GM21717 (cell line): Measurements from ENCODE around the gene SAE1.
"Not testable (repeated sequence)": the region's sequence is repeated elsewhere in the genome, so short reads cannot be mapped to it uniquely, and the experiment has no call there.

Source experiments
- ATAC-seq: cut with Tn5 transposase; IDR thresholded peaks from one replicate; pipeline ENCODE4 v1.9.1; 2021; ENCODE audit warnings: mild to moderate bottlenecking, moderate library complexity; ENCODE audit not compliant: unreplicated experiment

Gene SAE1

DNA sequence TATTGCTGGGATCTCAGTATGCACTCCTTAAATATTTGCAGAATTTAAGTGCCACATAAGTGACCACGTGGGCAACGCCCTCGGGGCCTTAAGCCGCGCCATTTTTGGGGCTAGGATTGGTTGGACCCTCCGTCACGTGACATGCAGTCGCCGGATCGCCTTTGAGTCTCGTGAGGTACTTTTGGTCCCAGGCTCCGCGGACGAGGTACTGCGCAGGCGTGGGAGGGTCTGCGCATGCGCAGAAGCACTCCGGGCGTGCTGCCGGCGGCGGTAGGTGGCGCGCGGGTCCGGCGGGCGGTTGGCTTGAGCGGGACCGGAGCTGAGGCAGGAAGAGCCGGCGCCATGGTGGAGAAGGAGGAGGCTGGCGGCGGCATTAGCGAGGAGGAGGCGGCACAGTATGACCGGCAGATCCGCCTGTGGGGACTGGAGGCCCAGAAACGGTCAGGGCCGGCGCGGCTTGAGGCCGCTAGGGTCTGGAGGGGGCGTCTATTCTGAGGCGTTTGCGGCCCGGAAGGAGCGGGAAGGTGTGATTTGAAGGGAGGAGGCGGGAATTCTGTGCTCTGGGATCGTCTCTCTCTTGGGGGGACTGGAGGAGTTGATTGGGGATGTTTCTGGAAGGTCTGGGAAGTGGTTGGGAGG lies at the start of gene SAE1:
TSS of gene SAE1 (plus strand) at position 247 of the 639 bp plus-strand sequence. CDS start at position 343, 96 bp downstream.
- peak; percentile 73 for ATAC-seq

DNA sequence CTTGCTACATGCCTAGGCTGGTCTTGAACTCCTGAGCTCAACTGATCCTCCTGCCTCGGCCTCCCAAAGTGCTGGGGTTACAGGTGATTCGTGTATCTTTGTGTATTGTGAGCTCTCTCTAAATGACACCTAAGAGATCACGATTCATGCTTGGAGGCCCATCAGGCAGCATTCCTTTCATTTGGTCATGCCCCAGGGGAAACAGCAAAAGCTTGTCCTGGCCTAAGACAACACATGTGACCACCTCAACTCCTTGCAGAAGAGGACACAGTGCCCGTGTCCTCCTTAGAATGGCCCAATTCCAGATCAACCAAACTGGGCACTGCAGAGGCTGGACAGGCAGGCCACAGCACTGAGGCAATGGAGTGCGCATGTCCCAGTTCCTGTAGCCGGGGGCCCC lies 49.5 kb upstream of the SAE1 start:
- ATAC-seq, result no peak

DNA sequence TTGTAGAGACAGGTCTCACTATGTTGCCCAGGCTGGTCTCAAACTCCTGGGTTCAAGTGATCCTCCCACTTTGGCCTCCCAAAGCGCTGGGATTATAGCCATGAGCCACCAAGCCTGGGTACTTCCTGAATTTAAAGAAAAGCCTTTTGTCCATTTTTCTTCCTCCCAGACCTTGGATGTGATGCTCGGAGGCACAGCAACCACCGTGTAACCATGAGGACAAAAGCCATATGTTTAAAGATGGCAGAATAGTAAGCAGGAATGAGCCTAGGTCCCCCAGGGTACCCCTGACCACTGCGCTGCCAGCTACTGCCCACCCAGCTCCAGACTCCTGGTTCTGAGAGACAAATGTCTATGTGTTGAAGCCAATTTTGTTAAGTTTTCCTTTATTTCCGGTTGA lies 48.1 kb upstream of the SAE1 start:
- ATAC-seq, result no peak

DNA sequence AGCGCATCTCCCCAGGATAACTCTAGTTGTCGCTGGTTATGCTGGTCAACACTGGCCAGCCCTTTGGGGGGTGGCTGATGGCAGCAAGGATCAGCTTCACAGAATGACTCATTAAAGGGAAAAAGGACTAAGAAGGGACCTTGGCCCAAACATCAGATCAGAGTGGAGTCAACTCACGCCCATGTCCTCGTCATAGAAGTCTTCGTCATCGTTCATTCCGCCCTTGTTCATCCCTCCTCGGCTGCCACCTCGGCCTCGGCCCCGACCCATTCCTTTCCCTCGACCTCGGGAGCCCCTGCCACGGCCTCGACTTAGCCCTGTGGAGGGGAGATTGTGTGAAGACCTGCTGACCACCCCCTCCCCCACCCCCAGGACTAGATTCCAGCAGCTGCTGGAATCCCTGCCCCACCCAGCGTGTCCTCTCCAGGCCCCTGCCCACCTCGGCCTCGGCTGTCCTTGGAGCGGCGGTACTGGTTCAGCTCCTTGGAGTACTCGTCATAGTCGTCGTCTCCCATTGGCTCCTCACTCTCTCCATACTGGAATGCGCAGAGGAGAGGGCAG lies 45.7 kb upstream of the SAE1 start:
- no peak for ATAC-seq

DNA sequence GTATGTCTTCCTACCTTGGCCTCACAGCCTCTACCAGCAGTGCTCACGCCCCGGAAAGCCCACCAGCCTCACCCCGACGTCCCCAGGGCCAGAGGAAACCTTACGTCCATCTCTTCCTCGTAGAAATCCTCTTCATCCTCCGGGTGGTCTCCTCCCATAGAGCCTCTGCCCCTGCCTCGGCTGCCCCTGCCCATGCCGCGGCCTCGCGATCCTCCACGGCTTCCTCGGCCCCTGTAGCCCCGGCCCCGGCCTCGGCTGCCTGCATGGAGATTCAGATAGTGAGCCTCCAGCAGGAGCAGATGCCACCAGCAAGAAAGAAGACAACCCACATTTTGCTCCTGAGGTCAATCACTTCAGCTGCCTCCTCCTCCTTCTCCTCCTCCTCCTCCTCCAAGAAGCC lies 44.4 kb upstream of the SAE1 start:
- ATAC-seq, result no peak

DNA sequence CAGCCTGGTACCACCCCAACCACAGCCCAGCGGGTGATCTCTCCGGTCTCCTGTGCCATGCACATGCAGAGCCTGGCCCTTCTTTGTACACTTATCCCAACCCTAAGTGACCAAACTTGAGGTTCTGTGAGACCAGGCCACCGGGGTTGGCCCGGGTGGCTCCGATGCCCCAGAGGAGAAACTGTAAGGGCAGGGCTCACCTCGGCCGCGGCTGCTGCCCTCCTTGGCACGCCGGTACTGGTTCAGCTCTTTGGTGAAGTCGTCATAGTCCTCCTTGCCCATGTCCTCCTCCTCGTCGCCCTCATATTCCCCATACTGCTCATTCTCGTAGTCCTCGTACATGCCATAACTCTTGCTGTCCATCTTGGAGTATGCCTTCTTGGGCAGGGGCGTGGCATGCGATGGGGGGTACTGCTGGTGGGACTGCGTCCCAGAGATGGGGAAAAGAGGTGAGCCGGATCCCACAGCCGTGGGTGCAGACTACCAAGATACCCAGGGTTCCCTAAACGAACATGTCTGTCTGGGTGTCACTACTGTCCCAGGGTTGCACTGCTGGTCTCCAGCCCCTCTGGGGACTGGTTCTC lies 40.8 kb upstream of the SAE1 start:
- no peak for ATAC-seq

DNA sequence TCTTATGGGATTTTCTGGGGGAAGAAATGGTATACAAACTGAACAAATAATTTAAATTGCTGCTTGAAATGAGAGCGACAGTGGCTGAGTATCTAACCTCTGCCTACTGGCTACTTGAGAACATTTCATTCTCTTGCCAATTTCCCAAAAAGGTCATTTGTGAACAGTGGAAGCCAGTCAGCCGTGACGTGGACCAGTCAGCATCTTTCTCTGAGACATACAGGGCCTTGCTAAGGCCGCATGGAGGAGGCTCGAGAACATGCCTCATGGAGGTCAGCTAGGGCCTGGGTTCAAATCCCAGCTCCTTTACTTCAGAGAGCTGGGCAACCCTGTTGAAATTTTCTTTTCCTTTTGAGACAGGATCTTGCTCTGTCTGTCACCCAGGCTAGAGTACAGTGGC lies 37.4 kb upstream of the SAE1 start:
- ATAC-seq, result peak; percentile 18

DNA sequence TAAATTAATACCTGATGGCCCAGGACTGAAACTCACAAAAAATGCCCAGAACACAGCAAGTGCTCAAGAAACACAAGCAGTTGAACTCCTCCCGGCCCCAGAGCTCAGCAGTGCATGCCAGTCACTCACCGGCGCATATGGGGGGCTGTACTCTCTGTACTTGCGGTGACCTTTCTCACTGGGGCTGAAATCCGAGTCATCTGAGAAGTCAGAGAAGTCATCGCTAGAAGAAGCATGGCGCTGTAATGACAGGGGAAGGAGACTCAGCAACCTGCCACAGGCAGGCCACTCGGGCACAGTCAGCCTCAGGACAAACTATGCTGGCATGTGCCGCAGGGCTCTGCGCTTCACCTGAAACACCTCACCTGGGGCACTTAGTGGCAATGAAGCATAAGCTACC lies 36.8 kb upstream of the SAE1 start:
- ATAC-seq, result peak; percentile 47

DNA sequence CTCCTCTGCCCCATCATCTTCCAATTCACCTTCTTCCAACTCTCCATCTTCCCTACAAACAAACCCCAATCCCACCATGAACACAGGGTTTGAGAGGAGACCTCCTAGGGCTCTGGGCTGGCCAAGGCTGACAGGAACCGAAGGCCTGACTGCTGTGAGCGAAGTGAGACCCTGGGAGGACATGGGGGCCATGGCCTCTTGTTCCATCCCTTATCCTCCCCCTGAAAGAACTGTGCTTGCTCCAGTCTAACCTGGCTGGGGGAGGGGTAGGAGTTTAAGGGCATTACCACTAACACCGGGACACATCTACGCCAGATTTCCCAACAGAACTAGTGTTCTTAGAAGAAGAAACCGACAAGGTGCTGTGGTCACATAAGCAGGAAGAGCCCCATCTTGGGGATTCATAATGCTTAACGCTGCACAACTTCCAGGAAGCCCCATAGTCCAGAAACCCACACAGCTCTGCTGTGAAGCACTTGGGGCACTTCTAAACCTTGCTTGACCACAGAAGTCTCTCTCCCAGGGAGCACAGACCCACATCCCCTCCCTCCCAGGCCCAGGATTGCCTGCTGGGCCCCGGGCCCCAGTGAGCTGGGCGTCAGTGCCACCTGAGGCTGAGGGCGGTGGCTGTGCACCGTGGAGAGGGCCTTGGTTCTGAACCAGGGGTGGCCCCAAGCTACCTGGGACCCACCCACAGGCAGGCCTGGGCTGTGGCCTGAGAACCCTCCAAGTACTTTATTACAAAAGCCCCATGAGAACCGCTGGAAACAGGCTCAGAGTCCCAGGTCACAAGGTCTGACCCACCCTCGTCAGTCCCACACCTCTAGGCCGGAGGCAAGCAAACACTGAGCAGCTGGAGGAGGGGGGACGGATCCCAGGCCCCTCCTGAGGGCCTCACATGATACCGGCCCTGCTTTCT lies 35.8 kb upstream of the SAE1 start:
- no peak for ATAC-seq

DNA sequence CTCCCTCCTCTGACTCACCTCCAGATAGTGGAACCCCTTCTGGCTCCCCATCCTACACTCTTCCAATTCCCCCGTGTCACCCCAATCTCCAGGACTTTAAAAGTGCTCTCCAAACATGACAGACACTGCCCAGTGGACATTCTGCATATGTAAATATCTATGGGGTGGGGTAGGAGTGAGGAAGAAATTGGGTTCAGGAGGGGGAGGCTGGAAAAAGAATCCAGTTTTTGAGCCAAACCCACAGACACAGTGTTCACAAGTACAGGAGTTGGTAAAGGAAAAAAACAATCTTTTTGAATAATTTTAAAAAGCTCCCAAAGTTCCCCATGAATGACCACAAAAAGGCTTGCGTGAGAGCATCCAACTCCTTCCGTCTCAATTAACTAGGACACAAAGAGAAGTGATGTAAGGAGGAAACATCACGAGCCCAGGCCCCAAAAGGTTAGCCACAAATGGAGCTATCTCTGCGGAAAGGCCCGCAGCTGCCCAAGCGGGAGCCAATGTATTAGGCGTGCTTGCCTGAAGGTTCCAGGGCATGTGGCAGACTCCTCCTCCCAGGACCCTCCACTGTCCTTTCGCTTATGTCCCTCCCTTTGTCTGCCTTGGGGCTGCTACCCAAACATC lies 35.0 kb upstream of the SAE1 start:
- ATAC-seq, result no peak

DNA sequence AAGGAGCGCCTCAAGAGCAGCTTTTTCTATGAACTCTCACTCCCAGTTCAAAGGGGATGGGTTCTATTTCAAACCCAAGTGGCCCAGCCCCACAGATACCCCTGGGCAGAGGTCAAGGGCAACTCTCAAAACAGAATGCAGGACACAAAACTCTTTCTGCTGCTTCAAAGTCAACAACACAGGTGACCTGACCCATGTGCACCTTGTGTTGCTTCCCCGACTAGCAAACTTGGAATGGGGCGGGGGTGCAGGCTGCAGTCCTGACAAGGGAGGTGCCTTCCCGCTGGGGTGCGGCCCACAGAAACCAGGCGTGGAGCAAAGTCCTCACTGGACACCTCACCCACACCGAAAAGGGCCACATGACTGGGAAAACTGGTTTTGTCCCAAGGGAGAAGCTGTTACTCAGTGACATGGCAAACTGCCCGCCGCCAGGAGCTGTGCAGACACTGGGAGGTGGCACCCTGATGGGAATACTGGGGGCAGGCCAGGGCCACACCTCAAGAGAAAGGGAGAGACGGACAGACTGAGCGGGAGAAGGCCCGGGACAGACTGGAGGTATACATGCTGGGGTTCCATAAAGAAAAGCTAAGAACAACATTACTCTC lies 34.4 kb upstream of the SAE1 start:
- no peak for ATAC-seq

DNA sequence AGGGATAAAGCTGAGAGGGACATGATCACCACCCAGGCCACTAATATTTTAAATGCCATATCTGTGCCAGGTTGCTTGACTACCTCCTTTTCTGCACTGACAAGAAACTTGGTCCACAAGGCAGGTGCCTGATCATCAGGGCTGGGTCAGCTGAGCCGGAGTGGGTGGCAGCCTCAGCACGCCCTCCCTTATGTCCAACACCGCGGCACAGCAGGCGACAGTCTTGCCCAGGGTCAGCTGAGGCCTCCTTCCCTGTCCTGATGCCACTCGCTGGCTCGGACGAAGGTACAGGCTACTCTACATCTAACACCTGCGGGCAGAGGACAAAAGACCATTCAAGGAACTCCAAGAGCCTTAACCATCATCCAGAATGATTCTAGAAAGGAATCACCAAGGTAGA lies 33.9 kb upstream of the SAE1 start:
- no peak for ATAC-seq

DNA sequence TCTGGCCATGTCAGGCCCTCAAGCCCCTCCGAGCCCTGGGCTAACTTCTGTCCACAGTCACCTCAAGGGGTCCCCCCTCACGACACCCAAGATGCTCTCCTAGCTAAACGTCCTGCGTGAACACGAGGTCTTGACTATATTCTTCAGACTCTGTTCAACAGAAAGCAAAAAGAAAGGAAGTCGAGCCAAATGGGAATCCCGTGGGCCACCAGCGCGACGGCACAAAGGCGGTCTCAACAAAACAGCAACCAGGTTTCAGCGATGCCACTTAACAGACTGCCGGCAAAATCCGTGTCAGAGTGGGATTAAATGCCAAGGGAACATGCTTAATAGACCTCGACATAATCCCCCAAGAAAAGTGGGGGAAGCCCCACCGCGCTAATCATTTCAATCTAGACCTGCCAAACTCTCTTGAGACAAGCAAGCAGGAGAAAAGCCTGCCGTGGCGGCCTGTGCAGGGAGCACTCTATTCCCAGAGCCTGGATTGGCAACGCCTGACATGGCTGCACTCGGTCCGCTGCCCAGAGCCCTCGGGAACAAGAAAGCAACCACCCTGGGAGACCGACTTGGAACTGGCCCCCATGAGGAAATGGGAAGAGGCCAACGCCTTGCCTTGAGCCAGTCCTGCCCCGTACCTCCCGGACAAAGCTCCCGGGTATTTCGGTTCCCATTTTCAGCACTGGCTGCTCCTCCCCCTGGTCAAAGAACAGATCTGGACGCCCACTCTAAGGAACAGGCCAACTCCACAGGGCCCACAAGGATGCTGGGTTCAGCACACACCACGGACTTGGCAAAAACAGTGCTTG lies 33.0 kb upstream of the SAE1 start:
- no peak for ATAC-seq

DNA sequence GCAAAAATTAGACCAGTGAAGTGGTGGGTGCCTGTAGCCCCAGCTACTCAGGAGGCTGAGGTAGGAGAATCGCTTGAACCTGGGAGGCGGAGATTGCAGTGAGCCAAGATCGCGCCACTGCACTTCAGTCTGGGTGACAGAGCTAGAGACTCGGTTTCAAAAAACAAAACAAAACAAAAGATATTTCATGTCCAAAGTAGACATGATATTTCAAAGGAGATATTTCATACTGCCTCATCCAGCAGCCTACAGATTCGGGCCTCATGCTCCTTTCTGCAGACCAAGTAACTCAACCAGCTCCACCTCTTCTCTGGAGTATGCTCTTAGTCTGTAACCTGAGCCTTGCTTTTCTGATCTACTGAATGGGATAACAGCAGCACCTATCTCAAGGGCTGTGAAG lies 32.0 kb upstream of the SAE1 start:
- no peak for ATAC-seq

DNA sequence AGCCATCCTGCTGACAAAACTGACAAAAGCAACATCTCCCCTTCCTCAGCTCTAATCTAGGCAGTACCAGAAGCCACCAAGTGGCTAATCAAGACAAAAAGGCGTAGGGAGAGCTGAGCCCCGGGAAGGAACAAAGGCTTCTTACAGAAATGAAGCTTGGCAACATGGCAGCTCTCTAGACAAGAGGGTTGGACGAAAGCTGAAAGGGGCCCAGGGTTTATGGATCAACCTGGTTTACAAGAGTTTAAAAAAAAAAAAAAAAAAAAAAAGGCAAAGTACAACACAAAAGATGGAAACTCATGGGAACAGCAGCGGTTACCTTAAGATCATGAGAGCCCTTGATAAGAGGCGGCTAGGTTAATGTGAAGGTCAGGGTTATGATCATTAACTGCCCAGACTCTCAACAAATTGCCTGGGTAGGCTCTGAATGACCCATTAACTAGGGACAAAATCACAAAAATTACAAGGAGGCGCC lies 31.0 kb upstream of the SAE1 start:
- ATAC-seq, result no peak

DNA sequence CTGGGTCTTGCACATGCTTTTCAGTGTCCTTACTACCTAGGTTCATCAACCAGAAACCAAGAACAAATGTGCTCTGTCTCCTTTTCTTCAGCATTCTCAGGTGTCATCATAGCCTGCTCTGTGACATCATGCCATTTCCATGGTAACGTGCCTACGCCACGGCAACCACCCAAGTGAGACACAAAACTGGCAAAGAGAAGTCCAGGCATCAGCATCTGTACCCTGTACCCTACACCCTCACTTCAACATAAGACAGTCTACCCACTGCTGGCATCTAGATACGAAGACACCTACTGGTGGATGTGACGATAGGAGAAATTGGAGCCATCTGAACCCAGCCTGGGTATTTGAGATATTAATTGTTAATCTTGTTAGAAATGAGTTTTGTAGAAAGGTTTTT lies 30.3 kb upstream of the SAE1 start:
- ATAC-seq, result no peak

DNA sequence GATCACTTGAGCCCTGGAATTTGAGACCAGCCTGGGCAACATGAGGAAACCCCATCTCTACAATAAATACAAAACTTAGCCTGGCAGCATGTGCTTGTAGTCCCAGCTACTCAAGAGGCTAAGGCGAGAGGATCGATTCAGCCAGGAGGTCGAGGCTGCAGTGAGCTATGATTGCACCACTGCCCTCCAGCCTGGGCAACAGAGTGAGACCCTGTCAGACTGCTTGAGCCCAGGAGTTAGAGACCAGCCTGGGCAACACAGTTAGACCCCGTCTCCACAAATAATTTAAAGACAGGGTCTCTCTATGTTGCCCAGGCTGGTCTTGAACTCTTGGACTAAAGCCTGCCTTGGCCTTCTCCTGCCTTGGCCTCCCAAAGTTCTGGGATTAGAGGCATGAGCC lies 29.5 kb upstream of the SAE1 start:
- not testable (repeated sequence) for ATAC-seq

DNA sequence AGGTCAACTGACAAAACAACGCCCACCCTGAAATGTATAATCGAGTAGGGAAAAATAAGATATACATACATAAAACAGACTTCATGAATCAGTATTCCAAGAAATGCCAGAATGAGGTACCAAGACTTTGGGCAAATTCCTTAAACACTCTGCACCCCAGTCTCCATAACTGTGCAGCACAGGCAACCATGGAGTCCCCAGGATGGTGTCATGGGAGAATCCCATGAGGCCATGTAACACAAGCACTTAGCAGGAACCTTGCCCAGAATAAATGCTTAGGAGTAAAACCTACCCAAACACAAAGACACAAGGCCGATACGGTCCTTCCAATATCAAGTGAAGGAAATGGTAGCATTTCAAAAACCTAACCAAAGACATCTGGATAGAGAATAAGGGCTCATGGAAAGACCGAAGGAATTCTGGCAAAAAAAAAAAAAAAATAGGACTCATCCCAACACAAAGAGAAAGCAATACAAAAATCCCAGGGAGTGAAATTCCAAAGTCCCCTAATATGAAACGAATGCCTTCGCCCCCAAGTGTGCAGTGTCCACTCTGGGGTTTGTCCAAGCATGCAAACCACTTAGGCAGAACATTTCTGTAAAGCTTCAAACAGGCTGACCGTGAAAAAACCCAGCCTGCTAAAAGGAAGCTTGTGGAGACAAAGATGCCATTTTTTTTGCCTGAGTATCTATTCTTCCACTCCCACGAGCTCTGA lies 28.1 kb upstream of the SAE1 start:
- ATAC-seq, result no peak

DNA sequence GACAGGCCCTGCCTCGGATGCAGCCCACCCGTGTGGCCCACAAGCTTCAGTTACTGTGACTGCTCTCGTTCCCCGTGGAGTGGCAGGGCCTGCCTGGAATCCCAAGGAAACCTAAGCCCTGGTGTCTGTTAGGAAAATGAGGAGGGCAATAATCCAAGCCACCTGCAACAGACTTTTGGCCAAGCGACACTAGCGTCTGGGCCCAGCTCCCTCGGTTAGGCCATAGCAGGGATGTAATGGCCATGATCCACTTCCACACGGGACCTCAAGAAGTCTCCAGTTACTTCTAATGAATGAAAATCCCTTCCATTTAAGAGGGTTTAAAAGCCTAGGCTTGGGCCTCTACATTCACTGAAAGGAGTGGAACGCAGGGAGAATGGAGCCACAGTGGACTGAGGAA lies 26.0 kb upstream of the SAE1 start:
- no peak for ATAC-seq
